GM19099 (cell line): ENCODE data around the gene RHBDL1.

ENCODE experiments used
- POLR2A ChIP-seq: IDR thresholded peaks from 3 replicates; pipeline ENCODE4 v1.6.1; 2011; ENCODE audit warnings: low read depth; ENCODE audit not compliant: insufficient read length; ENCODE audit errors: extremely low read depth

Gene RHBDL1

DNA sequence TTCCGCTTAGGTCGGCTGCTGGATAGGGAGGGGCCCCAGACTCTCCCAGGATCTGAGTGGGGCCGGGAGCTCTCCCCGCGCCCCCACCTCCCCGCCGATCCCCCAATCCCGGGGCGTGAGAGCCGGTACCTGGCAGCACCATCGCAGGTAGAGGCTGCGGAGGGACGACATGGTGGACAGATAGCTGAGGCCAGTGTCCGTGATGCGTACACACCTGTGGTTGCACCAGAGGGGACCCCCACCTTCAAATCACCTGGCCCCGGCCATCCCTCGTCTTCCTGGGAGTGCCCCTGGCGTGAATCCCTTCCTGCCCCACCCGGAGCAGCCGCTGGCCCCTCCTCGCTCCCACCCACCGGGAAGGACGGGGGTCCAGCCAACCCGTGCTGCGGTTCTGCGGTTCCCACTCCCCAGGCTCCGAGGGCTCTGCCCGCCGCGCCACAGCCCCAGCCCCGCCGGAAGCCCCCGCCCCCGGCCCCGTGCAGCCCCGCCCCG, 19.4 kb downstream of the RHBDL1 start:
- TF ChIP-seq POLR2A, result no peak

DNA sequence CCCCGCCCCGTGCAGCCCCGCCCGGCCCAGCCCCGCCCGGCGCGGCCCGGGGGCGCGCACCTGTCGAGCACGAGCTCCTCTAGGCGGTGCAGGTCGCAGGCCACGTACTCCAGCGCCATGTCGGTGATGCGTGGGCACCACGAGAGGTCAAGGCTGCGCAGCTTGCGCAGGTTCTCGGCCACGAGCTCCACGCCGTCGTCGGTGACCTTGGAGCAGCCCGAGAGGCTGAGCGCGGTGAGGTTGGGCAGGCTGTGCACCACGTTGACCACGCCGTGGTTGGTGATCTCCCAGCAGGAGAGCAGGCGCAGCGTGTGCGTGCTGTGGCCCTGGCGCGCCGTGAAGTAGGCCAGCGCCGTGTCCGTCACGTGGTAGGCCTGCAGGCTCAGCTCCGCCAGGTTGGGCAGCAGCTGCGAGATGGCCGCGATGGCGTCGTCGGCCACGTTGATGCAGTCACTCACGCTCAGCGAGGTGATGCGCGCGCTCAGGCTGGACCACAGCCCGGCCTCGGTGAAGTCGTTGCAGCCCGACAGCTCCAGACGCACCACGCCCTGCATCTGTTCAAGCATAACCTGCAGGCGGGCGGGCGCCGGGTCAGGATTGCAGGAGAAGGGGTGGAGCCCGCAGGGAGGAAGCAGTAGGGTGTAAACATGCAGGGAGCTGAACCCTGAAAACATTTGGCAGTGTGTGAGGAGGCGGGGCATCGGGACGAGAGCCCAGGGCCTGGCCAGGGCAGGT, 20.1 kb downstream of the RHBDL1 start:
- TF ChIP-seq POLR2A, result peak; percentile 56

DNA sequence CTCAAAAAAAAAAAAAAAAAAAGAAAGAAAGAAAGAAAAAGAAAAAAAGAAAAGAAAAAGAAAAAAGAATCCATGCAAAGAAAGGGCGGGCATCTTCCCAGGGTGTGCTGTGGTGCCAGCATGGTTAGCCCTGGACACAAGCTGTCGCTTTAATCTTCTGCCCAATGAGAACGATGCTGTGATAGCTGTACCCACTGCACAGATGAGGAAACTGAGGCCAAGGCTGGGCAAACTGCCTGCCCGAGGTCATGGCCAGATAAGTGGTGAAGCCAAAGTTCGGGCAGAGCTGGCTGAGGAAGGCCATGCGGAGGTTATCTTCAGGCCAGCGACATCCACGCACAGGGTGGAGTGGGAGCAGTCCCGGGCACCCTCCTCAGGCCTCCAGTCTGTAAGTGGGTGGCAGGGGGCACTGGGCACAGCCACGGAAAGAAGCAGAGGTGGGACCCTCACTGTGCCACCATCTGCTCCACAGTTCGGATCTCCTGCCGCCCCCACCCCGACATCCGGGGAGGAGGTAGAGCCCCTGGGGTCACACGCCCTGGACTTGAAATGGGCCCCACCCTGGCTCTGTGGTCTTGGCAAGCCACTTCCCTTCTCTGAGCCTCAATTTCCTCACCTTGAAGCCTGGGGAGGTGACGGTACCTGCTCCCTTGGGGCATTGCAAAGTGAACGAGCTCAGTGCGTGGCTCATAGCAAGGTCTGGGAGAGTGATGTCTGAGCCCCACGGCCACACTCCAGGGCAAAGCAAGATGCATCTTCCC, 23.6 kb downstream of the RHBDL1 start:
- TF ChIP-seq POLR2A, result no peak

DNA sequence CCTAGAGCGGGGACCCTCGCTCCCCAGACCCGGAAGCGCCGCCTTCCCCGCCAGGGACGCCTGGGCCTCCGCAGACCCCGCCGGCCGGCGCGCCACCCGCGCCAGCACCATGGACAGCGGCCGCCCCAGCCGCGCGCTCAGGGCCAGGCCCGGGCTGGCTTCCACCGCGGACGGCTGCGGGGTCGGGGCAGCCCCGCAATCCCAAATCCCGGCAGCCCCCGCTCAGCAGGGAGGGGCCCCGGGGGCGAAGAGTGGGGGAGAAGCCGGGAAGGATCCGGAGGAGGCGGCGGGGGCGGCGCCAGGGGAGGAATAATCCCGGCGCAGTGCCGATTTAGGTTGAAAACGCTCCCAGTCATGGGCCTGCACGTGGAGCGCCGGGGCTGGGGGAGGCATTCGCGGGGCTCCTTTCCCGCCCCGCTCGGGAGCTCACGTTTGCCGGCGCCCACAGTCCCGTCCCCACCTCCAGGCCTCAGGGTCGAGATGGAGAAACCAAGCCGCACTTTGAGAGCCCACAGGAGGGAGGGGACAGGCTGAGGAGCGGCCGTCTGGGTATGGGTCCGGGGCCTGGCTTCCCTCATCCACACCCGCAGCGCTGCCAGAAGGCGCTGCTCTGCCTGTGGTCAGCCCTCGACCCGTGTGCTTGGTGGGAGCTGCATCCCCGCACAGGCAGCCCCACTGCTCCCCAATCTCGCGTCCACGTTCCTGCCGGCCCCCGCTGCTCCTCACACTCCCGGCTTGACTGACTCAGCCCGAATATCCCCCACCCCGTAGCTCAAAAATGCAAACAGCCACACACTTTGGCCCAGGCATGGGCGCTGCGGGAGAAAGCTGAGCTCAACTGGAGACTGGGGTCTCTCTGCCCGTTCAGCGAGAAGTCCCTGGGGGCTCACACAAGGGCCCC, 25.5 kb downstream of the RHBDL1 start:
- no peak for TF ChIP-seq POLR2A

DNA sequence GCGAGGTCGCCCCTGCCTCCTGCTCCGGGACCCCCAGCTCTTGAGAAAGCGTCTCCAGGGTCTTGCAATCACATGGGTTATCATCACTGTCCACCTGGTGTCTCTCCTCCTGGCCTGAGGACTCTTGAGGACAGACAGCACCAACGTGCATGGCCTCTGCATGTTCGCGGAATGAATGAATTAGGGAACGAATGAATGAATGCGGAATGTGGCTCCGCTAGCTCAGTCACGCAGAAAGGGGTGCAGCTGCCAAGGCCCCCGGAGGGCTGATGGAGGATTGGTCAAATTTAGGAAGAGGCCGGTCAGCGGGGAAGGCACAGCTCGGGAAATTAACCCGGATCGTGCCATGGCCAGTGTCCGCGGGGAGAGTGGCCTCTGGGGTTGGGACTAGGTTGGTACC, 26.9 kb downstream of the RHBDL1 start:
- no peak for TF ChIP-seq POLR2A

DNA sequence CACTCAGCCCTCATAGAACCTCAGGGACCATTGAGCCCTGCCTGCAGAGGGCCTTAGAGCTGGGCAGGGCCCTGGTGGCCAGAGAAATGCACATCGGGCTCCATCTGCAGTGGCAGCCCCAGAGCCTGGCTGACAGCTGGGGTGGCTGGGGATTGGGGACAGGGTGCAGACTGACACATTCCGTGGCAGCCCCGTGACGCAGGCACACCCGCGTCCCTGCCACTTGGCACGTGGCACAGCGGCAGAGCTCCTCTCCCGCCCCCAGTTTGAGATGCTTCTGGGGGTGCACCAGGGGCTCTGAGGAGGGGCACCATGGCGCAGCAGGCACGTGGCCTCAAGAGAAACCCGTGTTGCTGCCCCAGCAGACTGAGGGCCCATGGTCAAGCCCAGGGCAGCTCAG, 27.9 kb downstream of the RHBDL1 start:
- TF ChIP-seq POLR2A, result no peak

DNA sequence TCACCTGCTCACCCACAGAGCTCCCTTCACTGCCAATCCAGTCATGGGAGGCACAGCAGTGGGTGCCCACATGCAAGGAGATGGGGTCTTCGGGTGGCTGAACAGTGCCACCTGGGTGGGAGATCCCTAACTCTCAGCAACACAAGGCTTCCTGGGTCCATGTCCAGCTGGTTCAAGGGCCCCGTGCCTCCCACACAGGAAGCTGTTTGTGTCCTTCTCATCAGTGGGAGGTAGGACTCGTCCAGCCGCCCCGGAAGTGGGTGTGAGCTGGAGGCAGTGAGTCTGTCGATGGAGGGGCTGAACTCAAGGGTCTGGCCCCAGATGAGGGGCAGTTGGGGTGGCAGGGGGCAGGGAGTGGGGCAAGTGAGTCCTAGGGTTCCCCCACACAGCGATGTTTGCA, 28.6 kb downstream of the RHBDL1 start:
- no peak for TF ChIP-seq POLR2A

DNA sequence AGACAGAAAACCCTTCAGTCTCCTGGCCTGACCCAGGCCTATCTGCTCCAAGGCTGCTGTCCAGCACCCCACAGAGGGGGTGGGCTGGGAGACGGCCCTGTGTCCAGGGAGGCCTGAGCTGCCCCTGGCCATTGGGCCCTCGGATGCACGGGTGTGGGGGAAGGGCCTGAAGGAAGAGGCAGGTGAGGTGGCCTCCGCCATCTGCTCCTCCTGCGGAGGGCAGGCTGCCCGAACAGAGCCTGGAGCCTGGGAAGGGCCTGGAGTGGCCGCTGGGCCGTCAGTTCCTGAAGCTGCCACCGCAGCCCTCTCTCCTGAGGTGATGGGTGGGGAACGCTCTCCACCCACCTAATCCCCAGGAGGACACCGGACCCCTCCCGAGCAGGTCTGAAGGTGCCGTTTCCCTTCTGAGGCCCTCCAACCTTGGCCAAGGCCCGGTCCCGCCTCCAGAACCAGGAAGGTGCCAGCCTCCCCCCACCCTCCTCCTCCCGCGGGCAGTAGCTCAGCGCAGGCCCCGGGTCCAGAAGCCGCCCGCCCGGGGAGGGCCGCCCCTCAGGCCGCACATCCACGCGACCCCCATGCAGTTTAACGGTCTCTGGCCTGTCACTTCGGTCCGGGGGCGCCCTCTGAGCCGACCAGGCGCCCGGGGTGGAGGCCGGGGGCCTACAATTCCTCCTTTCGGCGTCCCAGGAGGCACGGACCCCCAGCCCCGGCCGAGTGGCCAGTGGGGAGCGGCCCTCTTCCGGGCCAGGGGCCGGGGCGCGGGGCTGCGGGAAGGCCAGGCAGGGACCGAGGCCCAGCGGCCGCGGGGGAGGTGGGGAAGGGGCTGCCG, 29.3 kb downstream of the RHBDL1 start:
- TF ChIP-seq POLR2A, result no peak

DNA sequence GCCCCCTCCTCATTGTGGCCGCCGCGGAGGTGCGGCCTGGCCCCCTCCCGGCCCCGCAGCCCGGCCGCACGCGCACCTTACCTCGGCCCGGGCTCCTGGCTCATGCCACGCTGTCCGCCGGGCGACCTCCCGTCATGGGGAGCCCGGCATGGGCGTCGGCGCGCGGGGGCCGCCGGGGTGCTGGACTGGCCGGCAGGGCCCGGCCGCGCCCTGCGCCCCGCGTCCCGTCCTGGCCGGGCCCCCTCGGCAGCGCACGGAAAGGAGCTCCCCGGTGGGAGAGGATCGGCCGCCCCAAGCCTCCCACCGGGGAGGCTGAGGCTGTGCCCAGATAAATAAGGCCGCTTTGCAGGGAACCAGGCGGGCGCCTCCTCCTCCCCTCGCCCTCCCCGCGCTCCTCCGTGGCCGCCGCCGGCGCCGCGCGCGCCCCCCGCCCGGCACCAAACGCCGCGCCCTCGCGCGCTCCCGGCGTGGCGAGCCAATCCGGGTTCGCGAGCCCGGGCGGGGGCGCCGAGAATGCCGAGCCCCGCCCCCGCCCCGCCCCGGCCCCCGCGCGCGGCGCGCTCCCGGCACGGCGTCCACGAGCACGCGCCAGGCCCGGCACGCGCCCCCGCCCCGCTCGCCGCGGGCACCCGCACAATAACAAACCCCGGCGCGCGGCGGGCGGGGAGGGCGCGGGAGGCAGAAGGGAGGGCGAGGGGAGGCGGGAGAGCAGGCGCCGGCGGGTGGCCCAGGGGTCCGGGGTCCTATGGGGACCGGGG, 30.1 kb downstream of the RHBDL1 start, which contains the start of gene FBXL16:
TSS of gene FBXL16 (minus strand) at position 371 of the 758 bp plus-strand sequence. CDS start 8,396 bp downstream, outside the sequence.
- no peak for TF ChIP-seq POLR2A

DNA sequence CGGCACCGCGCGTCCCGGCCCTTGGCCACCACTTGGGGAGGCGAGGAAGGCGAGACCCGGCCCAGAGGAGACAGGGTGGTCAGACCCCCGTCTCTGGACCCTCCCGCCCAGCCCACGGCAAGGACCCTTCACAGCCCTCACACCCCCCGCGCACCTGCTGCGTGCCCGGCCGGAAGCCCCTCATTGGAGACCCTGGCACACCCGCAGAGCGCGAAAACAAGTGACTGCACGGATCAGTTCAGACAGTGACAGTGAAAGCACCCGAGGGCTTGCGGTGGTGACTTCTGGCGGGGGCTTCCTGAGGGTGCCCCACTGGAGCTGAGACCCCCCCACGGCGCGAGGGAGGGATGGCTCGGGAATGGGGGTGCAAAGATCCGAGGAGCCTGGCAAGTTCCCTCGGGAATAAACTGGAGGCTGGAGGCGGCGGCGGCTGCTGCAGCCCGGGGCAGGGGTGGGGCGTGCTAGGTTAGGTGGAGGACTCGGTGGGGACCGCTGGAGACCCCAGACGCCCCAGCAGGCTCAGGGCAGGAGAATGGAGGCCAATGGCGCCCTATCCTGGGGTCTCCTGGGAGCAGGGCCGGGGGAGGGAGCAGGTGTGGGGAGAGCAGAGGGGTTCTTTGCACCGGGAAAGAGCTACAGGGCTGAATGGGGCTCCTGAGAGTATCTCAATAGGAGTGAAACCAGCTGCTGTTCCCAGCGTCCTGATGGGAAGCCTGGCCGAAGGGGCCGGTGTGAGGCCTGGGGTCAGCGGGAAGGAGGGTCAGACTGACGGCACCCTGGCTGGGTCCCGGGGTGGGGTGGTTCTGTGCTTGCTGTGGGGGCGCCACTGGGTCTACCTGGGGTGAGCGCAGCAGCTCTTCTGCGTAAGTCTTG, 31.0 kb downstream of the RHBDL1 start:
- TF ChIP-seq POLR2A, result no peak

DNA sequence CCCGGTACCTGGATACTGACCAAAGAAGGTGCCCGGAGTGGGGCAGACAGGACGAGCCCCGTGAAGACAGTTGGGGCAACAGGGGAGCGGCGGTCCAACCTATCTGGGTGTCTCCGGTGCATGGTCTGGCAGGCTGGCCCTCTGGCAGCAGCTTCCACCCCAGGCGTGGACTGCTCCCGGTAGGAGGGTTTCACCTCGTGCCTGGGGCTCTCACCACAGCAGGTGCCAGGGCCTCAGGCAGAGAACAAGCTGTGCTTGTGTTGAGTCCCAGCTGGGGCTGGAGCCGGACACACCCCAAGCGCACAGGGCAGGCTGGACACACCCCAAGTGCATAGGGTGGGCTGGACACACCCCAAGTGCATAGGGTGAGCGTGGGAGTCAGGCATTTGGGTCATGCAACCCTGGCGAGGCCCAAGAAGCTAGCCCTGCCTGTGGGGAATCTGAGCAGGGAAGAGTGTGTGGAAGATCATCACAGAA, 31.6 kb downstream of the RHBDL1 start:
- TF ChIP-seq POLR2A, result no peak

DNA sequence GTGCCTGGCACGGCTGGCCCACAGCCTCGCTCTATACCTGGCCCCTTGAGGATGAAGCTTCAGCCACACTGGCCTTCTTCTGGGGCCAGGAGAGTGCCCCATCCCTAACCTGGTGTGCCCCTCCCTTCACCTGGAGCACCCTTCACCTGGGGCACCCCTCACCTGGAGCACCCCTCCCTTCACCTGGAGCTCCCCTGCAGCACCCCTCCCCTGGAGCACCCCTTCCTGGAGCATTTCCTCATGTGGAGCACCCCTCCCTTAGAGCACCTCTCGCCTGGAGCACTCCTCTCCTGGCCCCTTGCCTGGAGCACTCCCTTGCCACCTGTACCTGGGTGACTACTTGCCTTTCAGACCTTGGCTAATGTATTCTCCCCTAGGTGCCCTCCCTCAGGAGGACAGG, 32.5 kb downstream of the RHBDL1 start:
- TF ChIP-seq POLR2A, result no peak

DNA sequence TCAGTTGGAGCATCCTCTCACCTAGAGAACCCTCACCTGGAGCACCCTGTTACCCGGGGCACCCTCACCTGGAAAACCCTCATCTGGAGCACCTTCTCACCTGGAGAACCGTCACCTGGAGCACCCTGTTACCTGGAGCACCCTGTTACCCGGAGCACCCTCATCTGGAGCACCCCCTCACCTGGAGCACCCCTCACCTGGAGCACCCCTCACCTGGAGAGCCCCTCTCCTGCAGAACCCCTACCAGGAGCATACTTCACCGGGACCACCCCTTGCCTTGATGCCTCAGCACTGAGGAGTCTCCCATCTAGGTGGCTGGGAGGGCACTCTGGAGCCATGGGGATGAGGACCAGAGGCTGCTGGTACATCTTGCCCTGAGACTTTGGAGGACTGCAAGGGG, 33.5 kb downstream of the RHBDL1 start:
- no peak for TF ChIP-seq POLR2A
